PFSK-1 (cell line): ENCODE results near the gene L3MBTL4.

Experiments used
- FOXP2 ChIP-seq: optimal IDR thresholded peaks from 2 replicates; pipeline ENCODE3; 2011; ENCODE audit warnings: borderline replicate concordance, control low read depth, inconsistent platforms; ENCODE audit not compliant: insufficient read depth; ENCODE audit errors: extremely low read length, extremely low read depth
- POLR2AphosphoS5 ChIP-seq: IDR thresholded peaks from 2 replicates; pipeline ENCODE4 v1.6.1; 2012; ENCODE audit warnings: low read depth, mild to moderate bottlenecking, control low read depth, low read length, moderate library complexity
- SIN3A ChIP-seq: IDR thresholded peaks from 2 replicates; pipeline ENCODE4 v1.6.1; 2012; ENCODE audit warnings: mild to moderate bottlenecking, low read length, moderate library complexity, borderline replicate concordance; ENCODE audit not compliant: insufficient read depth
- TAF1 ChIP-seq: IDR thresholded peaks from 2 replicates; pipeline ENCODE4 v1.6.1; 2012; ENCODE audit warnings: low read length, control low read depth, borderline replicate concordance; ENCODE audit not compliant: insufficient read depth
- TF ChIP-seq, protein P1 (sequence below), 2 experiments: IDR thresholded peaks; 2 replicates each; pipeline versions ENCODE4 v1.6.1 to v1.8.0; 2011 to 2012; ENCODE audit warnings: low read depth in 2 of 2, low read length in 2 of 2, control low read depth in 1 of 2, inconsistent platforms in 1 of 2, mild to moderate bottlenecking in 1 of 2, moderate library complexity in 1 of 2; ENCODE audit not compliant: insufficient read depth in 1 of 2

Gene L3MBTL4

DNA sequence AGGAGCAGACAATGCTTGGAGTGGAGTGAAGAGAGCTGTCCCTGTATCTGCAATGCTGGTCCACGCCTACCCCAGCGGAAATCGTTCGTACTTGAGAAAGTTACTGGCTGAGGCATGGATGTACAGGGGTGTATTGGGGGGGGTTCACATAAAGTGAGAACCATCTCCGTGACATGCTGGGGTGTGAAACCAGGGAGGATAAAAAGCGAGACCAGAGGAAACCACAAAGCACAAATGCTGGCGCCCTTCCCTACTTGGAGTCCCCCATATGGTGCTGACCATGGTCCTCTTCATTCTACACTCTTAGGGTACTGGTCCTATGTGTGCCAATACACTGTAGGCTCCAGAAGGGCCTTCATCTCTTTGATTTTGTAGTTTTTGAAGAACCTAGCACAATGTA is 244.1 kb downstream of the L3MBTL4 start:
- no peak for TF ChIP-seq SIN3A
- no peak for TF ChIP-seq POLR2AphosphoS5
- TF ChIP-seq, protein P1, sequence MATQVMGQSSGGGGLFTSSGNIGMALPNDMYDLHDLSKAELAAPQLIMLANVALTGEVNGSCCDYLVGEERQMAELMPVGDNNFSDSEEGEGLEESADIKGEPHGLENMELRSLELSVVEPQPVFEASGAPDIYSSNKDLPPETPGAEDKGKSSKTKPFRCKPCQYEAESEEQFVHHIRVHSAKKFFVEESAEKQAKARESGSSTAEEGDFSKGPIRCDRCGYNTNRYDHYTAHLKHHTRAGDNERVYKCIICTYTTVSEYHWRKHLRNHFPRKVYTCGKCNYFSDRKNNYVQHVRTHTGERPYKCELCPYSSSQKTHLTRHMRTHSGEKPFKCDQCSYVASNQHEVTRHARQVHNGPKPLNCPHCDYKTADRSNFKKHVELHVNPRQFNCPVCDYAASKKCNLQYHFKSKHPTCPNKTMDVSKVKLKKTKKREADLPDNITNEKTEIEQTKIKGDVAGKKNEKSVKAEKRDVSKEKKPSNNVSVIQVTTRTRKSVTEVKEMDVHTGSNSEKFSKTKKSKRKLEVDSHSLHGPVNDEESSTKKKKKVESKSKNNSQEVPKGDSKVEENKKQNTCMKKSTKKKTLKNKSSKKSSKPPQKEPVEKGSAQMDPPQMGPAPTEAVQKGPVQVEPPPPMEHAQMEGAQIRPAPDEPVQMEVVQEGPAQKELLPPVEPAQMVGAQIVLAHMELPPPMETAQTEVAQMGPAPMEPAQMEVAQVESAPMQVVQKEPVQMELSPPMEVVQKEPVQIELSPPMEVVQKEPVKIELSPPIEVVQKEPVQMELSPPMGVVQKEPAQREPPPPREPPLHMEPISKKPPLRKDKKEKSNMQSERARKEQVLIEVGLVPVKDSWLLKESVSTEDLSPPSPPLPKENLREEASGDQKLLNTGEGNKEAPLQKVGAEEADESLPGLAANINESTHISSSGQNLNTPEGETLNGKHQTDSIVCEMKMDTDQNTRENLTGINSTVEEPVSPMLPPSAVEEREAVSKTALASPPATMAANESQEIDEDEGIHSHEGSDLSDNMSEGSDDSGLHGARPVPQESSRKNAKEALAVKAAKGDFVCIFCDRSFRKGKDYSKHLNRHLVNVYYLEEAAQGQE (IDR thresholded peaks at IDR 0.05; ENCODE audit: insufficient read depth in 1 of 2, low read depth in 2 of 2, low read length in 2 of 2) = no peak
- TF ChIP-seq TAF1 = no peak
- no peak for TF ChIP-seq FOXP2

DNA sequence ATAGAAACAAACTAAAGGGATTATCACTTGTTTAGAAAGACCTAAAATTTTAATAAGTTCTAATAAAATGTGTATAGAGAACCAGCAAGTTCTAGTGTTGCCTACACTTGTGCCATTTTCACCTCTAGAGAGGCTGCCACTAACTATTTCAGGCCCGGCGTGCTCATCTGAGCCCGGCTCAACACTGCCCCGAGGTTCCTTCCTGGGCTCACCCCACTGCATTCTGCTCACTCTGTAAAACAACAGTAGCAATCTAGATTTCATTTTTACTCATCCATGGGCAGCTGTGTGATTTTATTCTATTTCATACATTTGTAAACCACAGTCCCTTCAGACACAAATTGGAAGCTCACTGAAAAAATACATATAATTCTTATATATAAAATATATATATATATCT is 253.2 kb downstream of the L3MBTL4 start:
- TF ChIP-seq POLR2AphosphoS5 (no peak), FOXP2 (no peak), TAF1 (no peak), SIN3A (no peak)
- TF ChIP-seq, protein P1 (IDR thresholded peaks at IDR 0.05; ENCODE audit: insufficient read depth in 1 of 2, low read depth in 2 of 2, low read length in 2 of 2) = no peak

DNA sequence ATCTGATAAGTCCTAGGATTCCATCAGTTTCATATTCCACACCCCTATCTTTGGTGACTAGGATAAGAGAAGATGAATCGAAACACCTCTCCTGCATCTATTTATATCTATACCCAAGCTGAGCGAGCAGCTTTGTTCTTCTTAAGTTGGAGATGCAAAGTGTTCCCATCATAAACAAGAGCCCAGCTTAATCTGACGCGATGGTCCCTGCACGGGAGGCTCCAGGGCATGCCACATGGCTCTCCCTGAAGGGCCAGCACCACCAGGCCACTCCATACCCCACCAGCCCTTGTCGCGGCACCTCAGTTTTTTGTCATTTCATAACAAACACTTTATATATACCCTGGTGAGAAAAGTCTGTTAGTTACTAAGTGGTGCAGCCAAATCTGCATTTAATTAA is 255.3 kb downstream of the L3MBTL4 start:
- TF ChIP-seq FOXP2 (no peak), SIN3A (no peak), TAF1 (no peak), POLR2AphosphoS5 (no peak)
- TF ChIP-seq, protein P1 (IDR thresholded peaks at IDR 0.05; ENCODE audit: insufficient read depth in 1 of 2, low read depth in 2 of 2, low read length in 2 of 2) = no peak

DNA sequence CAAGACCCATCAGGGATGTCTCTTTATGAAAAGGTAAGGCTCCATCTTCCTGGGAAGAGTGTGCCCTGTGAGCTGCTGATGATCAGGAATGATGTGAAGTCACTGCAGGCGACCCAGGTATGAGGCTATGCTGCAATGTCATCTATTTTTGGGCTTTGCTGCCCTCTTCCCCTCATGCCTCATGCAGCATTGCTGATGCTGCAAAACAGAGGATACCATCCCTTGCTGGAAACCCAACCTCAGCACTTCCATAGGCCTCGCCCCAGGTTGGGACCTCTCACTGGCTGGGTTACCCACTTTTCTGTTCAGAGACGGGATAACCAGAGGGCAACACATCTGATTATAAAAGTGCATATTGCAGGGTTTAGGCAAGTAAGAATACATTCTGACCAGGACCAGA is 255.8 kb downstream of the L3MBTL4 start:
- TF ChIP-seq FOXP2 (no peak), TAF1 (no peak), POLR2AphosphoS5 (no peak), SIN3A (no peak)
- TF ChIP-seq, protein P1 (IDR thresholded peaks at IDR 0.05; ENCODE audit: insufficient read depth in 1 of 2, low read depth in 2 of 2, low read length in 2 of 2) = no peak

DNA sequence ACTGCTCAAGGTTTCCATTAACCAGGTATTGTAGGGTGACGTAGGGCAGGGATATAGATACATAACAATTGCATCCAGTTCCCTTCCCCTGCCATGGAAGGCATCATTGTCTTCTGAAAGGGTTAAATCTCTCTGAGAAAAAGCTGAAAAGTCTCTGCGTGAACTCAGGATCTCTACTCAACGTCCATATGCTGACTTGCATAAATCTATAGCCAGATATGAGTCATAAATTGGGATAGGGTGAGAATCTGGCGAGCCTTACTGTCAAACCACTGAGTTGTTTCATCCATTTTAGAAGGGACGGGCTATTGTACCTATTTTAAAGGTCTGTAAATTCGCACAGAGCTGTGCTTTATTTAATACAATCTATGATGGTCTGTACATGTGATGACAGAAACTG is 258.3 kb downstream of the L3MBTL4 start:
- TF ChIP-seq FOXP2 (no peak), SIN3A (no peak), POLR2AphosphoS5 (no peak), TAF1 (no peak)
- TF ChIP-seq, protein P1 (IDR thresholded peaks at IDR 0.05; ENCODE audit: insufficient read depth in 1 of 2, low read depth in 2 of 2, low read length in 2 of 2) = no peak
